GM23338 (cell line): Measurements from ENCODE around the gene RSPH1. TPM values are rescaled to one million over a fixed set of nuclear protein-coding genes. Genes with fewer than 3 reads are reported as not detected.

ENCODE experiments used
- ATAC-seq: fragments of 200-7000 bp; cut with Tn5 transposase; 3 replicates; pipeline ENCODE4 v1.9.1; 2020
- DNase-seq: peaks from one replicate; pipeline ENCODE4 v3.0.0-alpha.2; 2015; ENCODE audit warnings: low spot score
- H2AFZ ChIP-seq: fragments of 200-600 bp; sonication (generic); 2 replicates; pipeline ENCODE4 v1.8.0; 2016; ENCODE audit warnings: antibody characterized with exemption, mild to moderate bottlenecking, moderate library complexity
- H3F3A ChIP-seq: fragments of 200-600 bp; sonication (generic); replicated peaks from 2 replicates; pipeline ENCODE4 v1.8.0; 2017; ENCODE audit warnings: antibody characterized with exemption, mixed run types, low read depth
- H3K27ac ChIP-seq: fragments of 200-600 bp; sonication (generic); 2 replicates; pipeline ENCODE4 v1.6.1; 2016; ENCODE audit warnings: low read depth
- H3K27me3 ChIP-seq: fragments of 200-600 bp; sonication (generic); 2 replicates; pipeline ENCODE4 v1.8.0; 2016; ENCODE audit warnings: mild to moderate bottlenecking, mixed run types, moderate library complexity; ENCODE audit not compliant: insufficient read depth
- H3K36me3 ChIP-seq: fragments of 200-600 bp; sonication (generic); 2 replicates; pipeline ENCODE4 v1.8.0; 2016; ENCODE audit warnings: mild to moderate bottlenecking; ENCODE audit not compliant: insufficient read depth
- H3K4me1 ChIP-seq: fragments of 200-600 bp; sonication (generic); 2 replicates; pipeline ENCODE4 v1.8.0; 2016; ENCODE audit warnings: mild to moderate bottlenecking, moderate library complexity; ENCODE audit not compliant: insufficient read depth
- H3K4me2 ChIP-seq: fragments of 200-600 bp; sonication (generic); 2 replicates; pipeline ENCODE4 v1.7.1; 2017; ENCODE audit warnings: mixed run types
- H3K4me3 ChIP-seq: fragments of 200-600 bp; sonication (generic); 2 replicates; pipeline ENCODE4 v1.6.1; 2016; ENCODE audit warnings: mixed run types
- H3K79me2 ChIP-seq: fragments of 200-600 bp; sonication (generic); replicated peaks from 2 replicates; pipeline ENCODE4 v1.8.0; 2017; ENCODE audit warnings: mild to moderate bottlenecking; ENCODE audit not compliant: insufficient read depth
- H3K9me2 ChIP-seq: fragments of 200-600 bp; sonication (generic); 2 replicates; pipeline ENCODE4 v1.8.0; 2017; ENCODE audit not compliant: insufficient read depth
- H4K20me1 ChIP-seq: fragments of 200-600 bp; sonication (generic); replicated peaks from 2 replicates; pipeline ENCODE4 v1.8.0; 2017; ENCODE audit warnings: mild to moderate bottlenecking; ENCODE audit not compliant: insufficient read depth
- H3K27ac Mint-ChIP-seq: 2 replicates; pipeline ENCODE4 v1.8.0; 2020; ENCODE audit warnings: inconsistent platforms, mild to moderate bottlenecking, moderate library complexity, mixed read lengths
- H3K27me3 Mint-ChIP-seq: 3 replicates; pipeline ENCODE4 v1.8.0; 2022; ENCODE audit warnings: low read depth, mild to moderate bottlenecking, moderate library complexity, mixed read lengths, inconsistent platforms; ENCODE audit not compliant: insufficient read depth, poor library complexity
- H3K36me3 Mint-ChIP-seq: 3 replicates; pipeline ENCODE4 v1.8.0; 2021; ENCODE audit warnings: low read depth, mild to moderate bottlenecking, inconsistent platforms, moderate library complexity, mixed read lengths
- H3K4me1 Mint-ChIP-seq: 3 replicates; pipeline ENCODE4 v1.8.0; 2020; ENCODE audit warnings: mild to moderate bottlenecking, inconsistent platforms, mixed read lengths
- H3K4me3 Mint-ChIP-seq: 3 replicates; pipeline ENCODE4 v1.8.0; 2021; ENCODE audit warnings: moderate library complexity, mild to moderate bottlenecking, inconsistent platforms, mixed read lengths
- H3K9me3 Mint-ChIP-seq: 3 replicates; pipeline ENCODE4 v1.8.0; 2020; ENCODE audit warnings: moderate library complexity, mild to moderate bottlenecking, inconsistent platforms, mixed read lengths
- CREB1 ChIP-seq: fragments of 250-450 bp; sonication (Bioruptor Pico); IDR thresholded peaks from 2 replicates; pipeline ENCODE4 v1.5.0; 2020; ENCODE audit warnings: low read depth, mild to moderate bottlenecking, moderate library complexity
- CTCF ChIP-seq, 2 experiments: fragments of 200-600 bp in 1 of 2; sonication (generic) in 1 of 2; conservative IDR thresholded peaks; 2 replicates each; pipeline versions ENCODE4 v1.5.1 to v1.6.1; 2016 to 2017; ENCODE audit warnings: antibody characterized with exemption in 2 of 2, low read depth in 2 of 2, mild to moderate bottlenecking in 2 of 2, moderate library complexity in 1 of 2
- EZH2phosphoT487 ChIP-seq: fragments of 200-600 bp; sonication (generic); IDR thresholded peaks from one replicate; pipeline ENCODE4 v1.8.1; 2018; ENCODE audit warnings: antibody characterized with exemption; ENCODE audit not compliant: unreplicated experiment
- JUNB ChIP-seq: IDR thresholded peaks from one replicate; pipeline ENCODE4 v1.6.1; 2016; ENCODE audit warnings: antibody characterized with exemption; ENCODE audit not compliant: unreplicated experiment
- POLR2AphosphoS5 ChIP-seq: IDR thresholded peaks from 2 replicates; pipeline ENCODE4 v1.6.1; 2016; ENCODE audit warnings: antibody characterized with exemption, low read depth
- STAT1 ChIP-seq: IDR thresholded peaks from one replicate; pipeline ENCODE4 v1.6.1; 2016; ENCODE audit warnings: antibody characterized with exemption; ENCODE audit not compliant: unreplicated experiment
- polyA plus RNA-seq: library from polyadenylated mRNA; unstranded; fragments of >200 nt; fragmentation: Nextera tagmentation; extraction: Ambion mirVana; gene quantifications from 2 replicates; pipeline ENCODE4 v1.2.1, GENCODE V29; 2016
- total RNA-seq: library from RNA; depleted of rRNA; stranded (reverse); fragments of >200 nt; shearing (Covaris generic); gene quantifications from 2 replicates; pipeline ENCODE4 v1.2.3, GENCODE V29; 2014
- TF ChIP-seq, protein P1 (sequence below): fragments of 250-450 bp; sonication (Bioruptor Pico); IDR thresholded peaks from 2 replicates; pipeline ENCODE4 v1.5.0; 2020; ENCODE audit warnings: mild to moderate bottlenecking, moderate library complexity
- TF ChIP-seq, protein P2 (sequence below): IDR thresholded peaks from one replicate; pipeline ENCODE4 v1.6.1; 2018; ENCODE audit warnings: antibody characterized with exemption; ENCODE audit not compliant: unreplicated experiment
- TF ChIP-seq, protein P3 (sequence below): IDR thresholded peaks from 2 replicates; pipeline ENCODE4 v1.6.1; 2016; ENCODE audit warnings: antibody characterized with exemption

Gene RSPH1
- total and polyA plus RNA-seq, 2 experiments from 2014 or later, result 0.23 TPM; not detected in 1

GRCh38 chr21:42447732-42448131 is 48.3 kb downstream of the RSPH1 start:
- no peaks in the 10 kb centered on the region for H3K36me3 ChIP-seq
- no peak overlapping the region for H3K4me2 ChIP-seq
- peaks cover 13% of the 10 kb centered on the region for H3K4me1 Mint-ChIP-seq
- no peaks in the 10 kb centered on the region for H3F3A ChIP-seq
- H3K36me3 Mint-ChIP-seq, result no peaks in the 10 kb centered on the region
- H3K9me2 ChIP-seq, result no peaks in the 10 kb centered on the region
- no peaks in the 10 kb centered on the region for H4K20me1 ChIP-seq
- DNase-seq (no peak), ATAC-seq (no peak)
- no peaks in the 10 kb centered on the region for H3K27me3 ChIP-seq
- no peak overlapping the region for H2AFZ ChIP-seq
- H3K4me3 ChIP-seq, result no peak overlapping the region
- no peak overlapping the region for H3K27ac ChIP-seq
- no peak overlapping the region for H3K27ac Mint-ChIP-seq
- H3K4me3 Mint-ChIP-seq, result no peak overlapping the region
- no peak for TF ChIP-seq EZH2phosphoT487
- TF ChIP-seq, protein P1, sequence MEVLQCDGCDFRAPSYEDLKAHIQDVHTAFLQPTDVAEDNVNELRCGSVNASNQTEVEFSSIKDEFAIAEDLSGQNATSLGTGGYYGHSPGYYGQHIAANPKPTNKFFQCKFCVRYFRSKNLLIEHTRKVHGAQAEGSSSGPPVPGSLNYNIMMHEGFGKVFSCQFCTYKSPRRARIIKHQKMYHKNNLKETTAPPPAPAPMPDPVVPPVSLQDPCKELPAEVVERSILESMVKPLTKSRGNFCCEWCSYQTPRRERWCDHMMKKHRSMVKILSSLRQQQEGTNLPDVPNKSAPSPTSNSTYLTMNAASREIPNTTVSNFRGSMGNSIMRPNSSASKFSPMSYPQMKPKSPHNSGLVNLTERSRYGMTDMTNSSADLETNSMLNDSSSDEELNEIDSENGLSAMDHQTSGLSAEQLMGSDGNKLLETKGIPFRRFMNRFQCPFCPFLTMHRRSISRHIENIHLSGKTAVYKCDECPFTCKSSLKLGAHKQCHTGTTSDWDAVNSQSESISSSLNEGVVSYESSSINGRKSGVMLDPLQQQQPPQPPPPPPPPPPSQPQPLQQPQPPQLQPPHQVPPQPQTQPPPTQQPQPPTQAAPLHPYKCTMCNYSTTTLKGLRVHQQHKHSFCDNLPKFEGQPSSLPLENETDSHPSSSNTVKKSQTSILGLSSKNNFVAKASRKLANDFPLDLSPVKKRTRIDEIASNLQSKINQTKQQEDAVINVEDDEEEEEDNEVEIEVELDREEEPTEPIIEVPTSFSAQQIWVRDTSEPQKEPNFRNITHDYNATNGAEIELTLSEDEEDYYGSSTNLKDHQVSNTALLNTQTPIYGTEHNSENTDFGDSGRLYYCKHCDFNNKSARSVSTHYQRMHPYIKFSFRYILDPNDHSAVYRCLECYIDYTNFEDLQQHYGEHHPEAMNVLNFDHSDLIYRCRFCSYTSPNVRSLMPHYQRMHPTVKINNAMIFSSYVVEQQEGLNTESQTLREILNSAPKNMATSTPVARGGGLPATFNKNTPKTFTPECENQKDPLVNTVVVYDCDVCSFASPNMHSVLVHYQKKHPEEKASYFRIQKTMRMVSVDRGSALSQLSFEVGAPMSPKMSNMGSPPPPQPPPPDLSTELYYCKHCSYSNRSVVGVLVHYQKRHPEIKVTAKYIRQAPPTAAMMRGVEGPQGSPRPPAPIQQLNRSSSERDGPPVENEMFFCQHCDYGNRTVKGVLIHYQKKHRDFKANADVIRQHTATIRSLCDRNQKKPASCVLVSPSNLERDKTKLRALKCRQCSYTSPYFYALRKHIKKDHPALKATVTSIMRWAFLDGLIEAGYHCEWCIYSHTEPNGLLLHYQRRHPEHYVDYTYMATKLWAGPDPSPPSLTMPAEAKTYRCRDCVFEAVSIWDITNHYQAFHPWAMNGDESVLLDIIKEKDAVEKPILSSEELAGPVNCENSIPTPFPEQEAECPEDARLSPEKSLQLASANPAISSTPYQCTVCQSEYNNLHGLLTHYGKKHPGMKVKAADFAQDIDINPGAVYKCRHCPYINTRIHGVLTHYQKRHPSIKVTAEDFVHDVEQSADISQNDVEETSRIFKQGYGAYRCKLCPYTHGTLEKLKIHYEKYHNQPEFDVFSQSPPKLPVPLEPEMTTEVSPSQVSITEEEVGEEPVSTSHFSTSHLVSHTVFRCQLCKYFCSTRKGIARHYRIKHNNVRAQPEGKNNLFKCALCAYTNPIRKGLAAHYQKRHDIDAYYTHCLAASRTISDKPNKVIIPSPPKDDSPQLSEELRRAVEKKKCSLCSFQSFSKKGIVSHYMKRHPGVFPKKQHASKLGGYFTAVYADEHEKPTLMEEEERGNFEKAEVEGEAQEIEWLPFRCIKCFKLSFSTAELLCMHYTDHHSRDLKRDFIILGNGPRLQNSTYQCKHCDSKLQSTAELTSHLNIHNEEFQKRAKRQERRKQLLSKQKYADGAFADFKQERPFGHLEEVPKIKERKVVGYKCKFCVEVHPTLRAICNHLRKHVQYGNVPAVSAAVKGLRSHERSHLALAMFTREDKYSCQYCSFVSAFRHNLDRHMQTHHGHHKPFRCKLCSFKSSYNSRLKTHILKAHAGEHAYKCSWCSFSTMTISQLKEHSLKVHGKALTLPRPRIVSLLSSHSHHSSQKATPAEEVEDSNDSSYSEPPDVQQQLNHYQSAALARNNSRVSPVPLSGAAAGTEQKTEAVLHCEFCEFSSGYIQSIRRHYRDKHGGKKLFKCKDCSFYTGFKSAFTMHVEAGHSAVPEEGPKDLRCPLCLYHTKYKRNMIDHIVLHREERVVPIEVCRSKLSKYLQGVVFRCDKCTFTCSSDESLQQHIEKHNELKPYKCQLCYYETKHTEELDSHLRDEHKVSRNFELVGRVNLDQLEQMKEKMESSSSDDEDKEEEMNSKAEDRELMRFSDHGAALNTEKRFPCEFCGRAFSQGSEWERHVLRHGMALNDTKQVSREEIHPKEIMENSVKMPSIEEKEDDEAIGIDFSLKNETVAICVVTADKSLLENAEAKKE (CRISPR knock-in tag), result no peak
- no peak for TF ChIP-seq CTCF (conservative IDR thresholded peaks at IDR 0.05; ENCODE audit: low read depth in 2 of 2)
- TF ChIP-seq CREB1, result no peak
- TF ChIP-seq, protein P2, sequence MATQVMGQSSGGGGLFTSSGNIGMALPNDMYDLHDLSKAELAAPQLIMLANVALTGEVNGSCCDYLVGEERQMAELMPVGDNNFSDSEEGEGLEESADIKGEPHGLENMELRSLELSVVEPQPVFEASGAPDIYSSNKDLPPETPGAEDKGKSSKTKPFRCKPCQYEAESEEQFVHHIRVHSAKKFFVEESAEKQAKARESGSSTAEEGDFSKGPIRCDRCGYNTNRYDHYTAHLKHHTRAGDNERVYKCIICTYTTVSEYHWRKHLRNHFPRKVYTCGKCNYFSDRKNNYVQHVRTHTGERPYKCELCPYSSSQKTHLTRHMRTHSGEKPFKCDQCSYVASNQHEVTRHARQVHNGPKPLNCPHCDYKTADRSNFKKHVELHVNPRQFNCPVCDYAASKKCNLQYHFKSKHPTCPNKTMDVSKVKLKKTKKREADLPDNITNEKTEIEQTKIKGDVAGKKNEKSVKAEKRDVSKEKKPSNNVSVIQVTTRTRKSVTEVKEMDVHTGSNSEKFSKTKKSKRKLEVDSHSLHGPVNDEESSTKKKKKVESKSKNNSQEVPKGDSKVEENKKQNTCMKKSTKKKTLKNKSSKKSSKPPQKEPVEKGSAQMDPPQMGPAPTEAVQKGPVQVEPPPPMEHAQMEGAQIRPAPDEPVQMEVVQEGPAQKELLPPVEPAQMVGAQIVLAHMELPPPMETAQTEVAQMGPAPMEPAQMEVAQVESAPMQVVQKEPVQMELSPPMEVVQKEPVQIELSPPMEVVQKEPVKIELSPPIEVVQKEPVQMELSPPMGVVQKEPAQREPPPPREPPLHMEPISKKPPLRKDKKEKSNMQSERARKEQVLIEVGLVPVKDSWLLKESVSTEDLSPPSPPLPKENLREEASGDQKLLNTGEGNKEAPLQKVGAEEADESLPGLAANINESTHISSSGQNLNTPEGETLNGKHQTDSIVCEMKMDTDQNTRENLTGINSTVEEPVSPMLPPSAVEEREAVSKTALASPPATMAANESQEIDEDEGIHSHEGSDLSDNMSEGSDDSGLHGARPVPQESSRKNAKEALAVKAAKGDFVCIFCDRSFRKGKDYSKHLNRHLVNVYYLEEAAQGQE, result no peak
- TF ChIP-seq STAT1, result no peak
- TF ChIP-seq POLR2AphosphoS5, result no peak
- TF ChIP-seq JUNB, result no peak
- TF ChIP-seq, protein P3, sequence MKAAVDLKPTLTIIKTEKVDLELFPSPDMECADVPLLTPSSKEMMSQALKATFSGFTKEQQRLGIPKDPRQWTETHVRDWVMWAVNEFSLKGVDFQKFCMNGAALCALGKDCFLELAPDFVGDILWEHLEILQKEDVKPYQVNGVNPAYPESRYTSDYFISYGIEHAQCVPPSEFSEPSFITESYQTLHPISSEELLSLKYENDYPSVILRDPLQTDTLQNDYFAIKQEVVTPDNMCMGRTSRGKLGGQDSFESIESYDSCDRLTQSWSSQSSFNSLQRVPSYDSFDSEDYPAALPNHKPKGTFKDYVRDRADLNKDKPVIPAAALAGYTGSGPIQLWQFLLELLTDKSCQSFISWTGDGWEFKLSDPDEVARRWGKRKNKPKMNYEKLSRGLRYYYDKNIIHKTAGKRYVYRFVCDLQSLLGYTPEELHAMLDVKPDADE, result no peak
- no peaks in the 10 kb centered on the region for H3K79me2 ChIP-seq
- H3K27me3 Mint-ChIP-seq, result peaks cover 16% of the 10 kb centered on the region
- no peaks in the 10 kb centered on the region for H3K4me1 ChIP-seq
- no peaks in the 10 kb centered on the region for H3K9me3 Mint-ChIP-seq
